Stomach (tissue), 19 donors: ENCODE measurements around the gene MAEA. TPM values are rescaled to one million over a fixed set of nuclear protein-coding genes. Genes with fewer than 3 reads are reported as not detected.

Experiments
- DNase-seq, 2 donors: peaks; one replicate each; pipeline versions ENCODE4 v3.0.0 to v3.0.0-alpha.2; 2013 to 2019
- H3K27ac ChIP-seq, 5 donors: fragments of 200-600 bp in 4 of 5; sonication (generic) in 4 of 5; one replicate each; pipeline ENCODE4 v1.5.1; 2013 to 2019; ENCODE audit warnings: mild to moderate bottlenecking in 1 of 5, moderate library complexity in 1 of 5
- H3K27me3 ChIP-seq, 3 donors: fragments of 200-600 bp; sonication (generic); one replicate each; pipeline ENCODE4 v1.5.1; 2017 to 2019; ENCODE audit warnings: mixed run types in 1 of 3
- H3K36me3 ChIP-seq, 4 donors: fragments of 200-600 bp; sonication (generic); 1 replicate in 3 of 4; 2 replicates in 1 of 4; pipeline ENCODE4 v1.5.1; 2016 to 2019
- H3K4me1 ChIP-seq, 4 donors: fragments of 200-600 bp; sonication (generic); one replicate each; pipeline ENCODE4 v1.5.1; 2016 to 2019
- H3K4me3 ChIP-seq, 4 donors: fragments of 200-600 bp; sonication (generic) in 3 of 4; one replicate each; pipeline ENCODE4 v1.5.1; 2016 to 2019; ENCODE audit warnings: mild to moderate bottlenecking in 1 of 4
- H3K9me3 ChIP-seq, 4 donors: fragments of 200-600 bp; sonication (generic); one replicate each; pipeline ENCODE4 v1.5.1; 2016 to 2019
- CTCF ChIP-seq, 7 experiments: fragments of 450-650 bp in 4 of 7; fragments of 200-600 bp in 3 of 7; sonication (generic) in 3 of 7; IDR thresholded peaks; one replicate each; pipeline ENCODE4 v1.5.1; 2016 to 2019; ENCODE audit warnings: antibody characterized with exemption in 7 of 7, control low read depth in 2 of 7, mild to moderate bottlenecking in 1 of 7
- EP300 ChIP-seq: sonication (generic); formaldehyde crosslinking; IDR thresholded peaks from one replicate; pipeline ENCODE4 v1.6.1; 2017; ENCODE audit warnings: antibody characterized with exemption
- POLR2A ChIP-seq, 4 donors: fragments of 450-650 bp; IDR thresholded peaks; one replicate each; pipeline ENCODE4 v1.6.1; 2016; ENCODE audit warnings: antibody characterized with exemption in 4 of 4, control low read depth in 2 of 4, mild to moderate bottlenecking in 1 of 4, moderate library complexity in 1 of 4
- POLR2AphosphoS5 ChIP-seq, 3 donors: sonication (generic); formaldehyde crosslinking; IDR thresholded peaks; one replicate each; pipeline ENCODE4 v1.6.1; 2016; ENCODE audit warnings: antibody characterized with exemption in 3 of 3
- WGBS, 5 donors: extraction: QIAGEN DNeasy Blood & Tissue Kit in 3 of 5; methylation state at CpG; one replicate each; pipeline versions ENCODE4 v1.1.5 to v1.1.7; 2013 to 2018; 5-methylcytosine and 5-hydroxymethylcytosine counted together
- intact Hi-C: fragments of 100-400 bp; cut with DNase I; formaldehyde crosslinking; loops from one replicate; pipeline ENCODE4 v1.15.1; 2023; ENCODE audit warnings: low total_unique reads
- long read RNA-seq, 10 donors: transcript quantifications; one replicate each; lab custom pipeline, GENCODE V29; 2026
- polyA plus RNA-seq, 3 donors: library from polyadenylated mRNA; stranded (reverse); fragments of 200-250 nt; gene quantifications; one replicate each; pipeline ENCODE4 v1.2.3, GENCODE V29; 2013
- total RNA-seq, 5 donors: library from RNA; depleted of rRNA; stranded (reverse); fragments of >200 nt; gene quantifications; one replicate each; pipeline versions ENCODE4 v1.1.0 to v1.2.3, GENCODE V29; 2014 to 2016
- donor health status: healthy with polysubstance abuse.
- donor health status: Bipolar disorder and iron deficiency.
- donor health status: healthy.

Gene MAEA
- total RNA-seq (100 to 1,000 TPM in 3 of 5 donors, 10 to 100 TPM in 2; 34.0 to 295 (median 103) TPM), polyA plus RNA-seq (10 to 100 TPM; 42.3 to 48.4 (median 42.8) TPM)
- long read RNA-seq, donor 1, partial matches to known transcripts = 0 of 6 reads
- long read RNA-seq, donor 1, other reads (novel, unspliced or antisense) = 0 of 6 reads
- long read RNA-seq, donor 2, transcript MAEA-202 (9 exons, 2,222 nt) = major isoform, 11 of 12 reads
- long read RNA-seq, donor 2, partial matches to known transcripts = 0 of 12 reads
- long read RNA-seq, donor 2, other reads (novel, unspliced or antisense) = 0 of 12 reads
- long read RNA-seq, donor 3, transcript MAEA-202 (9 exons, 2,222 nt) = major isoform, 6 of 7 reads
- long read RNA-seq, donor 3, partial matches to known transcripts = 0 of 7 reads
- long read RNA-seq, donor 3, other reads (novel, unspliced or antisense) = 0 of 7 reads
- long read RNA-seq, donor 4, partial matches to known transcripts = 0 of 1 reads
- long read RNA-seq, donor 4, other reads (novel, unspliced or antisense) = 0 of 1 reads
- long read RNA-seq, donor 5, transcript MAEA-202 (9 exons, 2,222 nt) = major isoform, 16 of 35 reads
- long read RNA-seq, donor 5, partial matches to known transcripts = 17 of 35 reads
- long read RNA-seq, donor 5, other reads (novel, unspliced or antisense) = 0 of 35 reads
- long read RNA-seq, donor 6 = 0 reads
- long read RNA-seq, donor 7, transcript MAEA-202 (9 exons, 2,222 nt) = major isoform, 13 of 14 reads
- long read RNA-seq, donor 7, partial matches to known transcripts = 0 of 14 reads
- long read RNA-seq, donor 7, other reads (novel, unspliced or antisense) = 0 of 14 reads
- long read RNA-seq, donor 8, transcript MAEA-202 (9 exons, 2,222 nt) = major isoform, 13 of 14 reads
- long read RNA-seq, donor 8, partial matches to known transcripts = 0 of 14 reads
- long read RNA-seq, donor 8, other reads (novel, unspliced or antisense) = 0 of 14 reads
- long read RNA-seq, donor 9, transcript MAEA-202 (9 exons, 2,222 nt) = major isoform, 9 of 9 reads
- long read RNA-seq, donor 9, partial matches to known transcripts = 0 of 9 reads
- long read RNA-seq, donor 9, other reads (novel, unspliced or antisense) = 0 of 9 reads
- long read RNA-seq, donor 10, transcript MAEA-202 (9 exons, 2,222 nt) = major isoform, 9 of 9 reads
- long read RNA-seq, donor 10, partial matches to known transcripts = 0 of 9 reads
- long read RNA-seq, donor 10, other reads (novel, unspliced or antisense) = 0 of 9 reads

GRCh38 chr4:1289207-1290164 lies at the start of gene MAEA:
Gene MAEA (plus strand): TSS chr4:1289891. CDS start chr4:1289914, 23 bp downstream.
- Histone ChIP-seq H3K27ac (peak within 1 kb of the TSS; percentile 89 to 97 (median 95)), H3K36me3 (peaks cover 0 to 5% (median 2%) of the 10 kb centered on the region in 4 donors), H3K9me3 (no peaks in the 10 kb centered on the region), H3K4me1 (peaks cover 42 to 50% (median 47%) of the 10 kb centered on the region in 4 donors), H3K27me3 (no peaks in the 10 kb centered on the region), H3K4me3 (peak within 1 kb of the TSS; percentile 78 to 94 (median 90))
- peak; percentile 98 to 99 for DNase-seq
- TF ChIP-seq POLR2AphosphoS5 (IDR thresholded peaks at IDR 0.05) (peak; percentile 84 to 88 (median 88)), POLR2A (IDR thresholded peaks at IDR 0.05) (peak in 2 of 4 donors; percentile 18 to 31), EP300 (no peak), CTCF (IDR thresholded peaks at IDR 0.05) (no peak)
- 1 to 3% (median 1%) methylated on average over 14 to 95 of the region's 95 CpGs for WGBS, 5 donors
- intact Hi-C loops = loop anchor here (5.0 kb wide), 1 partner anchor 58 kb away; the partner anchor contains the start of gene UVSSA

GRCh38 chr4:1239950-1240307 lies 49.8 kb upstream of the MAEA start:
- Histone ChIP-seq H3K4me1 (peaks cover 29 to 55% (median 46%) of the 10 kb centered on the region in 4 donors), H3K9me3 (no peaks in the 10 kb centered on the region), H3K4me3 (no peak overlapping the region), H3K27me3 (no peaks in the 10 kb centered on the region), H3K27ac (no peak overlapping the region), H3K36me3 (peaks cover 45 to 70% (median 65%) of the 10 kb centered on the region in 4 donors)
- intact Hi-C loops = no loop called here
- DNase-seq = no peak
- 87 to 95% (median 94%) methylated on average over 18 to 22 of the region's 22 CpGs for WGBS, 5 donors
- no peak for TF ChIP-seq POLR2AphosphoS5 (IDR thresholded peaks at IDR 0.05)
- TF ChIP-seq CTCF (IDR thresholded peaks at IDR 0.05) = no peak
- no peak for TF ChIP-seq EP300
- no peak for TF ChIP-seq POLR2A (IDR thresholded peaks at IDR 0.05)

GRCh38 chr4:1240721-1241465 lies 48.8 kb upstream of the MAEA start:
- TF ChIP-seq POLR2AphosphoS5 (IDR thresholded peaks at IDR 0.05) (no peak), POLR2A (IDR thresholded peaks at IDR 0.05) (no peak), EP300 (no peak), CTCF (IDR thresholded peaks at IDR 0.05) (no peak)
- peaks cover 39 to 64% (median 54%) of the 10 kb centered on the region in 4 donors for H3K4me1 ChIP-seq
- peaks cover 36 to 61% (median 55%) of the 10 kb centered on the region in 4 donors for H3K36me3 ChIP-seq
- intact Hi-C loops = no loop called here
- no peak overlapping the region for H3K27ac ChIP-seq
- DNase-seq = peak in 1 of 2 donors; percentile 4
- no peaks in the 10 kb centered on the region for H3K27me3 ChIP-seq
- no peaks in the 10 kb centered on the region for H3K9me3 ChIP-seq
- WGBS, 5 donors = 84 to 88% (median 87%) methylated on average over 26 to 37 of the region's 37 CpGs
- H3K4me3 ChIP-seq = no peak overlapping the region
